HS-27A (cell line): ENCODE measurements around the gene PEX6.
A peak's percentile ranks its signal among the peaks of the same experiment; 100 is the strongest.

Experiments
- DNase-seq: peaks from one replicate; pipeline ENCODE4 v3.0.0-alpha.2; 2012; ENCODE audit warnings: low read depth, missing footprints

PEX6 gene

DNA sequence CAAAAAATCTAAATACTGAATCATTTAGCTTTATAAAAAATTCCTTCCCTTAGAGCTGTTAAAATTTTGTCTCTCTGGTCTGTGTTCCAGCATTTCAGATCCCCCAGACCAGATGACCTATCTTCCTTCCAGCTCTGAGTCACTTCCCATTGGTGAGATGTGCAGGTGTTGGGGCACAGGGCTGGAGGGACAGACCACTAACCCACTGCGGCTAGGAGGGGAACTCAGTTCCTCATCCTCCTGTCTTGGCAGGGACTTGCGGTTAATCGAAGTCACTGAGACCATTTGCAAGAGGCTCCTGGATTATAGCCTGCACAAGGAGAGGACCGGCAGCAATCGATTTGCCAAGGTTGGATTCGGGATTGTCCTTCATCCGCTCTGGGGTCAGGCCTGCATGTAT, 43.7 kb downstream of the PEX6 start:
- no peak for DNase-seq

DNA sequence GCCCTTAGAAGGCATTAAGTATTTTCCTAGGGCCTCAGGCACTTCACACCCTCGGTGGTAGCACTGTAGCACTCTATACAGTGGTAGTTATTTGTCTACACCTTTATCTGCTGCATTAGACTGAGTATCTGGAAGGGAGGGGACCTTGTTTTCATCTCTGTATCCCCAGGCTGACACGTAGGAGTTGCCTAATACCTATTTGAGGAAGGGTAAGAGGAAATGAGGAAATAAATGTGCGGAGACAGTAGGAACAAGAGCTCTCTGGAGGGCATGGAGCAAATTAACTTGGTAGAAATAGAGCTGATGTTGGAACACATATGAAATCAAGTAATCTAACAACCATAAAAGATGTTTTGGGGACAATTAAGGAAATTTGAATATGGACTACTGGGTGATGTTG, 45.8 kb downstream of the PEX6 start:
- no peak for DNase-seq

- DNase-seq, result no peak
Measured at GRCh38 chr6:42932412-42932811, 46.6 kb downstream of the PEX6 start.

DNA sequence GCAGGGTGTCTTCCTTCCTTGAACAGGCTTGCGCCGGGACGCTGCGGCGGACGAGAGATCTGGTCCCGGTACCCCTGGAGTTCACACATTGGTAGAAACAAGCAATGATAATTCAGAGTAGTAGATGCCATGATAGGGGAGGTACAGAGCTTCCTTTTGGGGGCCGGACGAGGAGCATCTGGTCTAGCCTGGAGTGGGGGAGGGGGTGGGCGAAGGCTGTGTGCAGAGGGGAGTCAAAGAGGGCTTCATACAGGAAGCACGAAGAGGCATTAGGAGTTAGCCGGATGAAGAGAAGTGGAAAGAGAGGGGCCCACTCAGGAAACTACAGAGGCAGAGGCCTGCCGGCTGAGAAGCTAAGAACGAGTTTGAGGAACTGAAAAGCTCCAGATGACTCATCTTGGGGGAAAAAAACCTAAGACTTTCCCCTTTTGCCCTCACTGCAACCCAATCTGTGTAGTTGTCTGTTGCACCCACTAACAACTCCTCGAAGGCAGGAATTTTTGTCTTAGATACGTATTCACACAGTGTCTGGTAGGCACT, 49.1 kb downstream of the PEX6 start:
- DNase-seq, result peak; percentile 62

DNA sequence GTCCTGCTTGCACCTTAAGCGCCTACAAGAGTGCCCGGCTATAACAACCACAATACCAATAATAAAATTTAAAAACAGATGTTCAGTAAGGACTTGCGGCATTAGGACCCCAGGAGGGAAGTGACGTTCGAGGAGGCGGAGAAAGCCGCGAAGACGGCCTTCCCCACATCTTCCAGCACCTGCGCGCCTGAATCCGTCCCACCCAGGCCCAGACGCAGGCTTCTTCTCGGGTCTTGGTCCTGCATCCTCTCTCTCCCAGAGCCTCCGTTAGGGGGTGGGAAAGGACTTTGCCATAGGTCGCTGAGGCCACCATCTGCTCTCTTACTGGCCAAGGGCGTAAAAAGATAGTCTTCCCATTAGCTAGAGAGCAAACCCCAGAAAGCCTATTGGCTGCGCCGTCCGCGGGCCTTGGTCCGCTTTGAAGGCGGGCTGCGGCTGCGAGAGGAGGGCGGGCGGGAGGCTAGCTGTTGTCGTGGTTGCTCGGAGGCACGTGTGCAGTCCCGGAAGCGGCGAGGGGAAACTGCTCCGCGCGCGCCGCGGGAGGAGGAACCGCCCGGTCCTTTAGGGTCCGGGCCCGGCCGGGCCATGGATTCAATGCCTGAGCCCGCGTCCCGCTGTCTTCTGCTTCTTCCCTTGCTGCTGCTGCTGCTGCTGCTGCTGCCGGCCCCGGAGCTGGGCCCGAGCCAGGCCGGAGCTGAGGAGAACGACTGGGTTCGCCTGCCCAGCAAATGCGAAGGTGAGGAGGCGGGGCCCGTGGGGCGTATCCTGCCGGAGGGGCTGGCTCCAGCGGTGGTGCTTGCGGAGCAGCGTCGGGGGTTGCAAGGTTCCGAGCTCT, 49.8 kb downstream of the PEX6 start, which contains the start of gene CNPY3:
TSS of gene CNPY3 (plus strand) at position 495 of the 835 bp plus-strand sequence. CDS start at position 586, 91 bp downstream.
- peak; percentile 99 for DNase-seq

DNA sequence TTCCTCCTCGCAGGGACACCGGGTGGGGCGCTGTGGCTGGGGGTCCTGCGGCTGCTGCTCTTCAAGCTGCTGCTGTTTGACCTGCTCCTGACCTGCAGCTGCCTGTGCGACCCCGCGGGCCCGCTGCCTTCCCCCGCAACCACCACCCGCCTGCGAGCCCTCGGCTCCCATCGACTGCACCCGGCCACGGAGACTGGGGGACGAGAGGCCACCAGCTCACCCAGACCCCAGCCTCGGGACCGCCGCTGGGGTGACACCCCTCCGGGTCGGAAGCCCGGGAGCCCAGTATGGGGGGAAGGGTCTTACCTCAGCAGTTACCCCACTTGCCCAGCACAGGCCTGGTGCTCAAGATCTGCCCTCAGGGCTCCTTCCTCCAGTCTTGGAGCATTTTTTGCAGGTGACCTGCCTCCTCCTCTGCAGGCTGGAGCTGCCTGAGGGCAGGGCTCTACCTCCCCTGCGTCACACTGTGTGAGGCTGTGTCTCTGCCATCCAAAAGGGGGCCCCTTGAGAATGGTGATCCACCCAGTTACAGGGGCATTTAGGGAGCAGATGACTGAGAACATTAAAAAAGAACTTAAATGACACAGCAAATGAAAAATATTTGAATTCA, 53.6 kb downstream of the PEX6 start:
- no peak for DNase-seq

DNA sequence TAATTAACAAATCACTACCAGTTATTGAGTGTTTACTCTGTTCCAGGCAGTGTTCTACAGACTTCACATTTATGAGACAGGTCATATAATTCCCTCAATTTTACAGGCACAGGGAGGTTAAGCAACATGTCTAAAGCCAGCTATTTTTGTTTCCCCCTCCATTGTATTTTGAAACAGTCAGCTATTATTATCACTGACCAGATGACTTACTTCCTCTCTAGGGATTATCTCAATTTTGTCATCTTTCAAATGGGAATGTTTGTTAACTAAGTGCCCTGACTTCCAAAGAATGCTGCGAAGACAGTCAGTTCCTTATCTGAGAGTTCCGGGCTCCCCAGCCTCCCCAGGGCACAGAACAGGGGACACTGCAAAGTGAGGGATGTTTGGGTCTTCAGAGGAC, 55.3 kb downstream of the PEX6 start:
- no peak for DNase-seq

DNA sequence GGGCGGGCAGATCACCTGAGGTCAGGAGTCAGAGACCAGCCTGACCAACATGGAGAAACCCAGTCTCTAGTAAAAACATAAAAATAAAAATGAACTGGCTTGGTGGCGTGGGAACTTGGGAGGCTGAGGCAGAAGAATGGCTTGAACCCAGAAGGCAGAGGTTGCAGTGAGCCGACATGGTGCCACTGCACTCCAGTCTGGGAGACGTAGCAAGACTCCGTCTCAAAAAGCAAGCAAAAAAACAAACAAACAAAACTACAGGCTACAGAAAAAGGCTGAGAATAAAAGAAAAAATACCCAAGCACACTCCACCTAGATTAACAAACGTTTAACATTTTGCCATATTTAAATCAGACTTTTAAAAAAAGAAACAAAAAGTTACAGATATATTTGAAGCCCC, 57.2 kb downstream of the PEX6 start:
- DNase-seq, result no peak

DNA sequence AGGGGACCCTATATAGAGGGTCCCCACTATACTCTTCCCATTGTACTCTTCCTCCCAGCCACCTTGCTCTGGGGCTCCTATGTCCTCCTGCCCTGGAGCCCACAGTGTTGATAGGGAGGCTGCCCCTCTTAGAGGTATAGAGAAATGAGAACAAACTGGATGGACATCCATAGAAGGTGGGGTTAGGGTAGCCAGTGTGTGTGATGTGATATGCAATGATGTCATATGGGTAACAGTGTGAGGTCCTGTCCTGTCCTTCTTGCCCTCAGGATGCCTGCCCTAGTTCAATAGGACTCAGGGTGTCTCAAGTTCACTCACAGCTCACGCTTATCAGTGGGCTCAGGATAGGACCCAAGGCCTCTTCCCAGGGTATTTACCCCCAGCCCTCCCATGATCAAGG, 62.7 kb downstream of the PEX6 start:
- DNase-seq, result no peak

- DNase-seq, result no peak
Measured at GRCh38 chr6:42915732-42916131, 63.2 kb downstream of the PEX6 start, which contains the start of gene PTCRA. PTCRA (plus strand) TSS chr6:42916053; CDS start chr6:42916070, 17 bp downstream.

- DNase-seq, result no peak
Measured at GRCh38 chr6:42914546-42914945, 64.4 kb downstream of the PEX6 start.
